SK-N-SH (cell line): ENCODE data around the gene HRK. TPM values are rescaled to one million over a fixed set of nuclear protein-coding genes. Genes with fewer than 3 reads are reported as not detected.
A peak's percentile ranks its signal among the peaks of the same experiment; 100 is the strongest.

ENCODE experiments used
- CTCF ChIA-PET: fragments of 300-600, 350-600 bp; formaldehyde crosslinking; extraction: SDS; loops from one replicate; lab custom pipeline; 2021; lab: Yijun Ruan, JAX
- POLR2A ChIA-PET: fragments of 350-600 bp; sonication (Branson Sonifier 250); formaldehyde crosslinking; extraction: SDS; loops from one replicate; lab custom pipeline; 2020; ENCODE audit warnings: antibody characterized with exemption, inconsistent platforms; lab: Yijun Ruan, JAX
- DNase-seq: peaks from one replicate; pipeline ENCODE4 v3.0.0; 2012
- H2AFZ ChIP-seq: fragments of 200-600 bp; sonication (generic); 2 replicates; pipeline ENCODE4 v1.8.1; 2016; ENCODE audit warnings: antibody characterized with exemption, mild to moderate bottlenecking, low read depth
- H3F3A ChIP-seq: fragments of 200-600 bp; sonication (generic); replicated peaks from 2 replicates; pipeline ENCODE3; 2016; ENCODE audit warnings: antibody characterized with exemption, mild to moderate bottlenecking; ENCODE audit not compliant: insufficient read depth
- H3K27ac ChIP-seq, 2 experiments: fragments of 200-500 bp in 1 of 2; fragments of 200-600 bp in 1 of 2; sonication (Bioruptor generic) in 1 of 2; sonication (generic), shearing (Covaris generic) in 1 of 2; 2 replicates each; pipeline versions ENCODE4 v1.5.1 to v1.6.1; 2014 to 2016; ENCODE audit warnings: low read depth in 2 of 2, inconsistent platforms in 1 of 2, low read length in 1 of 2, mild to moderate bottlenecking in 1 of 2, mixed read lengths in 1 of 2
- H3K27me3 ChIP-seq: fragments of 200-600 bp; sonication (generic), shearing (Covaris generic); 2 replicates; pipeline ENCODE4 v1.6.1; 2016; ENCODE audit warnings: mixed run types; ENCODE audit not compliant: insufficient read depth
- H3K36me3 ChIP-seq, 2 experiments: fragments of 200-500 bp in 1 of 2; fragments of 200-600 bp in 1 of 2; sonication (Bioruptor generic) in 1 of 2; sonication (generic) in 1 of 2; replicated peaks in 1 of 2; 2 replicates each; pipeline versions ENCODE3 to v1.5.1; 2014 to 2016; ENCODE audit warnings: low read length in 1 of 2, mild to moderate bottlenecking in 1 of 2; ENCODE audit not compliant: insufficient read depth in 2 of 2, control insufficient read depth in 1 of 2
- H3K4me1 ChIP-seq, 2 experiments: fragments of 200-500 bp in 1 of 2; fragments of 200-600 bp in 1 of 2; sonication (Bioruptor generic) in 1 of 2; sonication (generic), shearing (Covaris generic) in 1 of 2; 2 replicates each; pipeline versions ENCODE4 v1.5.1 to v1.6.1; 2014 to 2016; ENCODE audit warnings: low read depth in 1 of 2, low read length in 1 of 2, mixed run types in 1 of 2; ENCODE audit not compliant: insufficient read depth in 2 of 2, control insufficient read depth in 1 of 2
- H3K4me2 ChIP-seq: fragments of 200-600 bp; sonication (generic), shearing (Covaris generic); 2 replicates; pipeline ENCODE4 v1.6.1; 2017; ENCODE audit warnings: mixed run types
- H3K4me3 ChIP-seq, 2 experiments: fragments of 200-500 bp in 1 of 2; fragments of 200-600 bp in 1 of 2; sonication (Bioruptor generic) in 1 of 2; sonication (generic), shearing (Covaris generic) in 1 of 2; 2 replicates each; pipeline versions ENCODE4 v1.5.1 to v1.8.1; 2014 to 2016; ENCODE audit warnings: low read depth in 2 of 2, inconsistent platforms in 1 of 2, low read length in 1 of 2, mild to moderate bottlenecking in 1 of 2, mixed read lengths in 1 of 2, moderate library complexity in 1 of 2
- H3K79me2 ChIP-seq: fragments of 200-600 bp; sonication (generic); 2 replicates; pipeline ENCODE4 v1.8.1; 2017; ENCODE audit warnings: mild to moderate bottlenecking; ENCODE audit not compliant: insufficient read depth
- H3K9ac ChIP-seq: fragments of 200-600 bp; sonication (generic); 2 replicates; pipeline ENCODE4 v1.6.1; 2017; ENCODE audit warnings: mixed run types
- H3K9me2 ChIP-seq: fragments of 200-600 bp; sonication (generic); 2 replicates; pipeline ENCODE4 v1.6.1; 2017; ENCODE audit warnings: mixed run types
- H3K9me3 ChIP-seq: fragments of 200-600 bp; sonication (generic); 2 replicates; pipeline ENCODE4 v1.6.1; 2017; ENCODE audit warnings: mixed run types, mild to moderate bottlenecking, moderate library complexity
- H4K20me1 ChIP-seq: fragments of 200-600 bp; sonication (generic); 2 replicates; pipeline ENCODE4 v1.6.1; 2017; ENCODE audit warnings: mild to moderate bottlenecking, mixed run types; ENCODE audit not compliant: insufficient read depth
- CHD2 ChIP-seq: fragments of 150-350 bp; IDR thresholded peaks from 2 replicates; pipeline ENCODE4 v1.6.1; 2018; ENCODE audit warnings: low read length; ENCODE audit not compliant: partially characterized antibody
- ELF1 ChIP-seq: IDR thresholded peaks from 2 replicates; pipeline ENCODE4 v1.4.0; 2012
- FOSL2 ChIP-seq: IDR thresholded peaks from 2 replicates; pipeline ENCODE4 v1.4.0; 2012; ENCODE audit warnings: low read depth, mild to moderate bottlenecking, moderate library complexity, borderline replicate concordance
- FOXJ3 ChIP-seq: sonication (generic); formaldehyde crosslinking; IDR thresholded peaks from 2 replicates; pipeline ENCODE4 v1.5.1; 2020; ENCODE audit warnings: mild to moderate bottlenecking, missing genetic modification reagents
- FOXM1 ChIP-seq: IDR thresholded peaks from 2 replicates; pipeline ENCODE4 v1.4.0; 2012; ENCODE audit warnings: low read depth, mild to moderate bottlenecking
- IRF3 ChIP-seq: fragments of 150-350 bp; IDR thresholded peaks from 2 replicates; pipeline ENCODE4 v1.6.1; 2016; ENCODE audit warnings: mild to moderate bottlenecking, low read depth, low read length
- RAD21 ChIP-seq: IDR thresholded peaks from 2 replicates; pipeline ENCODE4 v1.6.1; 2012; ENCODE audit warnings: mild to moderate bottlenecking, low read length
- RFX5 ChIP-seq: IDR thresholded peaks from 2 replicates; pipeline ENCODE4 v1.6.1; 2012; ENCODE audit warnings: mild to moderate bottlenecking, improper control_type of control experiment, low read length
- RXRA ChIP-seq: IDR thresholded peaks from 2 replicates; pipeline ENCODE4 v1.4.0; 2012; ENCODE audit warnings: low read depth, mild to moderate bottlenecking, borderline replicate concordance
- TAF1 ChIP-seq: IDR thresholded peaks from 2 replicates; pipeline ENCODE4 v1.6.1; 2012; ENCODE audit warnings: low read depth, mild to moderate bottlenecking, low read length, moderate library complexity, borderline replicate concordance
- USF1 ChIP-seq: IDR thresholded peaks from 2 replicates; pipeline ENCODE4 v1.4.0; 2012; ENCODE audit warnings: low read depth, borderline replicate concordance
- YY1 ChIP-seq: IDR thresholded peaks from 2 replicates; pipeline ENCODE4 v1.4.0; 2012; ENCODE audit warnings: low read depth, mild to moderate bottlenecking
- WGBS: methylation state at CpG from one replicate; pipeline ENCODE4 v1.1.6; 2017; ENCODE audit warnings: low lambda C conversion rate; 5-methylcytosine and 5-hydroxymethylcytosine counted together
- polyA plus RNA-seq, 3 experiments: library from polyadenylated mRNA; depleted of rRNA; stranded (reverse); fragments of >200 nt; gene quantifications; 2 replicates each; pipeline ENCODE4 v1.2.3, GENCODE V29; 2012
- TF ChIP-seq, protein P1 (sequence below): fragments of 150-350 bp; IDR thresholded peaks from 2 replicates; pipeline ENCODE4 v1.6.1; 2017; ENCODE audit warnings: antibody characterized with exemption, low read length, low read depth, borderline replicate concordance

The HRK gene
- polyA plus RNA-seq, 1 of the 3 experiments (the other 2 are of a cell fraction) = 0.02 TPM

- CTCF ChIA-PET = interaction anchor here (1.3 kb wide), 1 partner anchor 12 kb away, joined by 5 read pairs; the partner anchor contains the start of gene HRK
- WGBS = 68% methylated on average over 12 of the region's 12 CpGs
- no peaks in the 10 kb centered on the region for H4K20me1 ChIP-seq
- no peaks in the 10 kb centered on the region for H3K4me1 ChIP-seq
- H3K4me3 ChIP-seq = no peak overlapping the region
- H3K9me2 ChIP-seq = no peaks in the 10 kb centered on the region
- H2AFZ ChIP-seq = no peak overlapping the region
- no peaks in the 10 kb centered on the region for H3K79me2 ChIP-seq
- H3K9me3 ChIP-seq = no peaks in the 10 kb centered on the region
- no peaks in the 10 kb centered on the region for H3F3A ChIP-seq
- peaks cover 6% of the 10 kb centered on the region; the same call in 1 of the 2 replicates for H3K27me3 ChIP-seq
- TF ChIP-seq YY1 (no peak), FOXJ3 (CRISPR knock-in tag) (no peak), FOSL2 (no peak), USF1 (peak; percentile 82), RAD21 (no peak), ELF1 (no peak)
- TF ChIP-seq, protein P1, sequence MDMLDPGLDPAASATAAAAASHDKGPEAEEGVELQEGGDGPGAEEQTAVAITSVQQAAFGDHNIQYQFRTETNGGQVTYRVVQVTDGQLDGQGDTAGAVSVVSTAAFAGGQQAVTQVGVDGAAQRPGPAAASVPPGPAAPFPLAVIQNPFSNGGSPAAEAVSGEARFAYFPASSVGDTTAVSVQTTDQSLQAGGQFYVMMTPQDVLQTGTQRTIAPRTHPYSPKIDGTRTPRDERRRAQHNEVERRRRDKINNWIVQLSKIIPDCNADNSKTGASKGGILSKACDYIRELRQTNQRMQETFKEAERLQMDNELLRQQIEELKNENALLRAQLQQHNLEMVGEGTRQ = no peak
- no peak overlapping the region for H3K27ac ChIP-seq
- H3K36me3 ChIP-seq = no peaks in the 10 kb centered on the region
- no peak overlapping the region for H3K4me2 ChIP-seq
- POLR2A ChIA-PET = no interaction called here
- no peak overlapping the region for H3K9ac ChIP-seq
- DNase-seq = no peak
Measured at GRCh38 chr12:116892349-116893140, 11.3 kb upstream of the HRK start.

DNA sequence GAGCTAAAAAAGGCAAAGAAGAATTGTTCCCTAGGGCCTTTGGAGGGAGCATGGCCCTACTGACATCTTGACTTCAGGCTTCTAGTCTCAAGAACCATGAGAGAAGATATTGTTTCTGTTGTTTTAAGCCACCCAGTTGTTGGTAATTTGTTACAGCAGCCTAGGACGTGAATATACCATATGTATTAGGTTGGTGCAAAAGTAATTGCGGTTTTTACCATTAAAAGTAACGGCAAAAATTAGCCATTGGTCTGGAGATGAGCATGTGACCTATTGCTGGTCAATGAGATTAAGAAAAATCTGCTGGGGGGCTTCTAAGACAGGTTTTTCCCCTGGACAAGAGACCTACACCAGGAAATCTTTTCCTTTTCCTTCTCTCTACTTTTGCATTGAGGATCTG lies 9.8 kb upstream of the HRK start:
- H3K27ac ChIP-seq = no peak overlapping the region
- H4K20me1 ChIP-seq = no peaks in the 10 kb centered on the region
- H3K4me2 ChIP-seq = no peak overlapping the region
- H3K36me3 ChIP-seq = no peaks in the 10 kb centered on the region
- H3K9me3 ChIP-seq = no peaks in the 10 kb centered on the region
- peaks cover 11% of the 10 kb centered on the region; the same call in 1 of the 2 replicates for H3K27me3 ChIP-seq
- 45% methylated on average over 3 of the region's 3 CpGs for WGBS
- CTCF ChIA-PET = interaction anchor here (0.7 kb wide), 1 partner anchor 9 kb away, joined by 3 read pairs; no protein-coding TSS in a partner anchor
- no peaks in the 10 kb centered on the region for H3F3A ChIP-seq
- no peak overlapping the region for H3K4me3 ChIP-seq
- no peak for DNase-seq
- no peak overlapping the region for H3K9ac ChIP-seq
- POLR2A ChIA-PET = no interaction called here
- no peaks in the 10 kb centered on the region for H3K4me1 ChIP-seq
- TF ChIP-seq YY1 (no peak), RXRA (no peak), IRF3 (no peak), RAD21 (no peak), CHD2 (no peak), FOSL2 (no peak), FOXM1 (no peak), TAF1 (no peak), RFX5 (no peak)
- H3K9me2 ChIP-seq = no peaks in the 10 kb centered on the region
- H3K79me2 ChIP-seq = no peaks in the 10 kb centered on the region
- H2AFZ ChIP-seq = no peak overlapping the region
